Neural cell (in vitro differentiated cells): ENCODE results near the gene MAPK10. TPM values are rescaled to one million over a fixed set of nuclear protein-coding genes. Genes with fewer than 3 reads are reported as not detected.
A peak's percentile ranks its signal among the peaks of the same experiment; 100 is the strongest.

Experiments used
- H2AFZ ChIP-seq: fragments of 200-600, 300-800 bp; sonication (generic), shearing (Covaris generic); 2 replicates; pipeline ENCODE4 v1.6.0; 2014; ENCODE audit warnings: low read depth, mild to moderate bottlenecking, antibody characterized with exemption, low read length, moderate library complexity
- H3F3A ChIP-seq: fragments of 200-600 bp; shearing (Covaris generic); 2 replicates; pipeline ENCODE4 v1.6.1; 2016; ENCODE audit warnings: mild to moderate bottlenecking, moderate library complexity, mixed read lengths, antibody characterized with exemption, low read length; ENCODE audit not compliant: insufficient read depth, poor library complexity, severe bottlenecking
- H3K27ac ChIP-seq: fragments of 200-600, 300-800 bp; sonication (generic), shearing (Covaris generic); 2 replicates; pipeline ENCODE4 v1.5.1; 2014; ENCODE audit warnings: mild to moderate bottlenecking, low read length, moderate library complexity
- H3K27me3 ChIP-seq: fragments of 300-800, 200-600 bp; sonication (generic), shearing (Covaris generic); 2 replicates; pipeline ENCODE4 v1.6.0; 2014; ENCODE audit warnings: mild to moderate bottlenecking, low read depth, low read length, moderate library complexity; ENCODE audit not compliant: insufficient read depth
- H3K36me3 ChIP-seq: fragments of 300-800, 200-600 bp; sonication (generic), shearing (Covaris generic); 2 replicates; pipeline ENCODE4 v1.5.1; 2014; ENCODE audit warnings: mild to moderate bottlenecking, antibody characterized with exemption, low read length, moderate library complexity; ENCODE audit not compliant: insufficient read depth
- H3K4me2 ChIP-seq: fragments of 300-800, 200-600 bp; sonication (generic), shearing (Covaris generic); 2 replicates; pipeline ENCODE4 v1.6.0; 2014; ENCODE audit warnings: mild to moderate bottlenecking, low read length
- H3K4me3 ChIP-seq: fragments of 300-800, 200-600 bp; sonication (generic), shearing (Covaris generic); 2 replicates; pipeline ENCODE4 v1.5.1; 2014; ENCODE audit warnings: mild to moderate bottlenecking, low read length, moderate library complexity
- H3K79me2 ChIP-seq: fragments of 200-600 bp; shearing (Covaris generic); replicated peaks from 2 replicates; pipeline ENCODE4 v1.6.0; 2014; ENCODE audit warnings: mild to moderate bottlenecking, low read length, moderate library complexity; ENCODE audit not compliant: insufficient read depth
- H3K9ac ChIP-seq: fragments of 300-800, 200-600 bp; sonication (generic), shearing (Covaris generic); 2 replicates; pipeline ENCODE4 v1.6.1; 2016; ENCODE audit warnings: mild to moderate bottlenecking, low read length, mixed read lengths
- H3K9me2 ChIP-seq: fragments of 200-600 bp; shearing (Covaris generic); 2 replicates; pipeline ENCODE4 v1.6.1; 2016; ENCODE audit warnings: mild to moderate bottlenecking, low read length, mixed read lengths; ENCODE audit not compliant: insufficient read depth
- H3K9me3 ChIP-seq: fragments of 200-600, 300-800 bp; sonication (generic), shearing (Covaris generic); 2 replicates; pipeline ENCODE4 v1.6.1; 2016; ENCODE audit warnings: mild to moderate bottlenecking, mixed run types, low read length, moderate library complexity, mixed read lengths
- H4K20me1 ChIP-seq: fragments of 200-600 bp; shearing (Covaris generic); 2 replicates; pipeline ENCODE4 v1.6.1; 2016; ENCODE audit warnings: mild to moderate bottlenecking, mixed run types; ENCODE audit not compliant: insufficient read depth
- CTCF ChIP-seq: fragments of 450-650 bp; IDR thresholded peaks from 2 replicates; pipeline ENCODE4 v1.5.1; 2014; ENCODE audit warnings: antibody characterized with exemption, mild to moderate bottlenecking, moderate library complexity; ENCODE audit not compliant: poor library complexity, severe bottlenecking
- EP300 ChIP-seq: fragments of 450-650 bp; conservative IDR thresholded peaks from 2 replicates; pipeline ENCODE4 v1.6.1; 2014; ENCODE audit warnings: antibody characterized with exemption, mild to moderate bottlenecking, moderate library complexity; ENCODE audit not compliant: poor library complexity, severe bottlenecking
- EZH2 ChIP-seq: fragments of 200-600, 300-800 bp; shearing (Covaris generic), sonication (generic); IDR thresholded peaks from 2 replicates; pipeline ENCODE4 v1.6.1; 2014; ENCODE audit warnings: antibody characterized with exemption, low read length, borderline replicate concordance, mild to moderate bottlenecking; ENCODE audit not compliant: insufficient read depth, poor library complexity, severe bottlenecking
- MXI1 ChIP-seq: fragments of 450-650 bp; conservative IDR thresholded peaks from 2 replicates; pipeline ENCODE4 v1.6.1; 2014; ENCODE audit warnings: antibody characterized with exemption, mild to moderate bottlenecking; ENCODE audit not compliant: poor library complexity, severe bottlenecking
- POLR2AphosphoS5 ChIP-seq: IDR thresholded peaks from 2 replicates; pipeline ENCODE4 v1.6.1; 2012
- RAD21 ChIP-seq: fragments of 450-650 bp; conservative IDR thresholded peaks from 2 replicates; pipeline ENCODE4 v1.6.1; 2014; ENCODE audit warnings: antibody characterized with exemption, mild to moderate bottlenecking, moderate library complexity
- REST ChIP-seq: IDR thresholded peaks from 2 replicates; pipeline ENCODE4 v1.6.1; 2012; ENCODE audit warnings: borderline replicate concordance
- SMC3 ChIP-seq: fragments of 450-650 bp; conservative IDR thresholded peaks from 2 replicates; pipeline ENCODE4 v1.6.1; 2014; ENCODE audit warnings: antibody characterized with exemption, mild to moderate bottlenecking, moderate library complexity; ENCODE audit not compliant: poor library complexity
- TAF1 ChIP-seq: IDR thresholded peaks from 2 replicates; pipeline ENCODE4 v1.6.1; 2012; ENCODE audit warnings: low read depth
- polyA plus RNA-seq: library from polyadenylated mRNA; depleted of rRNA; stranded (reverse); fragments of >200 nt; gene quantifications from 2 replicates; pipeline ENCODE4 v1.2.3, GENCODE V29; 2014

Gene MAPK10
- polyA plus RNA-seq, 1 donor from 2014 or later, result 91.9 TPM

- no peak for TF ChIP-seq EZH2
- Histone ChIP-seq H3K36me3 (no peaks in the 10 kb centered on the region), H3K9me2 (no peaks in the 10 kb centered on the region), H3K9ac (no peak overlapping the region), H3K79me2 (peaks cover 21% of the 10 kb centered on the region), H3F3A (no peaks in the 10 kb centered on the region), H2AFZ (no peak overlapping the region), H3K4me2 (no peak overlapping the region), H3K4me3 (no peak overlapping the region), H3K9me3 (no peaks in the 10 kb centered on the region), H4K20me1 (no peaks in the 10 kb centered on the region), H3K27ac (peak overlapping the region; percentile 13), H3K27me3 (no peaks in the 10 kb centered on the region)
These were observed 57.0 kb downstream of the MAPK10 start for GRCh38 chr4:86302830-86303229.

- peak overlapping the region; percentile 15 for H3K4me3 ChIP-seq
- peak overlapping the region; percentile 44 for H3K27ac ChIP-seq
- H2AFZ ChIP-seq, result no peak overlapping the region
- H3K9me2 ChIP-seq, result no peaks in the 10 kb centered on the region
- no peaks in the 10 kb centered on the region for H3F3A ChIP-seq
- no peaks in the 10 kb centered on the region for H3K27me3 ChIP-seq
- H3K9me3 ChIP-seq, result no peaks in the 10 kb centered on the region
- H3K4me2 ChIP-seq, result peak overlapping the region; percentile 17
- peaks cover 21% of the 10 kb centered on the region for H3K79me2 ChIP-seq
- no peaks in the 10 kb centered on the region for H4K20me1 ChIP-seq
- no peaks in the 10 kb centered on the region for H3K36me3 ChIP-seq
- no peak overlapping the region for H3K9ac ChIP-seq
- TF ChIP-seq REST (no peak), CTCF (no peak), RAD21 (no peak), MXI1 (no peak), POLR2AphosphoS5 (no peak), EZH2 (no peak), SMC3 (no peak), EP300 (no peak), TAF1 (no peak)
These were observed 57.6 kb downstream of the MAPK10 start for GRCh38 chr4:86302251-86302650.

GRCh38 chr4:86300516-86300915 is 59.3 kb downstream of the MAPK10 start:
- H3K9me2 ChIP-seq, result no peaks in the 10 kb centered on the region
- H3K4me3 ChIP-seq, result no peak overlapping the region
- H3K27me3 ChIP-seq, result no peaks in the 10 kb centered on the region
- TF ChIP-seq MXI1 (no peak), EZH2 (no peak), EP300 (no peak), POLR2AphosphoS5 (no peak), RAD21 (no peak), SMC3 (no peak), CTCF (no peak), TAF1 (no peak), REST (no peak)
- no peaks in the 10 kb centered on the region for H3F3A ChIP-seq
- no peak overlapping the region for H3K9ac ChIP-seq
- H3K79me2 ChIP-seq, result peaks cover 17% of the 10 kb centered on the region
- H3K4me2 ChIP-seq, result no peak overlapping the region
- no peaks in the 10 kb centered on the region for H4K20me1 ChIP-seq
- H3K9me3 ChIP-seq, result no peaks in the 10 kb centered on the region
- H2AFZ ChIP-seq, result no peak overlapping the region
- H3K36me3 ChIP-seq, result no peaks in the 10 kb centered on the region
- H3K27ac ChIP-seq, result no peak overlapping the region
